SK-N-SH (cell line): Measurements from ENCODE around the gene CDPF1.

Experiments used
- CTCF ChIP-seq: fragments of 200-600 bp; sonication (generic); IDR thresholded peaks from 2 replicates; pipeline ENCODE4 v1.6.1; 2017; ENCODE audit warnings: antibody characterized with exemption, mild to moderate bottlenecking, moderate library complexity
- EP300 ChIP-seq, 2 experiments: IDR thresholded peaks; 2 replicates each; pipeline versions ENCODE4 v1.4.0 to v1.6.1; 2012; ENCODE audit warnings: borderline replicate concordance in 1 of 2, low read depth in 1 of 2, low read length in 1 of 2
- PBX3 ChIP-seq: IDR thresholded peaks from 2 replicates; pipeline ENCODE4; 2012
- POLR2AphosphoS5 ChIP-seq: IDR thresholded peaks from 2 replicates; pipeline ENCODE4 v1.6.1; 2012; ENCODE audit warnings: low read depth, low read length
- REST ChIP-seq: IDR thresholded peaks from 2 replicates; pipeline ENCODE4 v1.6.1; 2012; ENCODE audit warnings: mild to moderate bottlenecking, low read depth, low read length, moderate library complexity
- RFX5 ChIP-seq: IDR thresholded peaks from 2 replicates; pipeline ENCODE4 v1.6.1; 2012; ENCODE audit warnings: mild to moderate bottlenecking, improper control_type of control experiment, low read length
- SIN3A ChIP-seq: IDR thresholded peaks from 2 replicates; pipeline ENCODE4 v1.6.1; 2012; ENCODE audit warnings: low read depth, mild to moderate bottlenecking, low read length, moderate library complexity, borderline replicate concordance
- SMC3 ChIP-seq: IDR thresholded peaks from 2 replicates; pipeline ENCODE4 v1.6.1; 2012; ENCODE audit warnings: low read depth, low read length, improper control_type of control experiment
- TEAD4 ChIP-seq: IDR thresholded peaks from 2 replicates; pipeline ENCODE4 v1.4.0; 2012; ENCODE audit warnings: mild to moderate bottlenecking, borderline replicate concordance; ENCODE audit not compliant: insufficient read depth

- no peak for TF ChIP-seq POLR2AphosphoS5
- no peak for TF ChIP-seq REST
- no peak for TF ChIP-seq CTCF
- TF ChIP-seq TEAD4 = no peak
- TF ChIP-seq RFX5 = no peak
- no peak for TF ChIP-seq SMC3
- TF ChIP-seq PBX3 = no peak
- TF ChIP-seq EP300 (IDR thresholded peaks at IDR 0.05; ENCODE audit: borderline replicate concordance in 1 of 2, low read depth in 1 of 2, low read length in 1 of 2) = no peak
- no peak for TF ChIP-seq SIN3A
Measured at GRCh38 chr22:46240907-46241306, 9.2 kb downstream of the CDPF1 start.
